NCI-H774 (cell line): ENCODE data around the gene COPS4.
"Not testable (repeated sequence)": the region's sequence is repeated elsewhere in the genome, so short reads cannot be mapped to it uniquely, and the experiment has no call there.

Experiments used
- DNase-seq: peaks from one replicate; lab custom pipeline; 2025; lab: John Stamatoyannopoulos, UW

The COPS4 gene

DNA sequence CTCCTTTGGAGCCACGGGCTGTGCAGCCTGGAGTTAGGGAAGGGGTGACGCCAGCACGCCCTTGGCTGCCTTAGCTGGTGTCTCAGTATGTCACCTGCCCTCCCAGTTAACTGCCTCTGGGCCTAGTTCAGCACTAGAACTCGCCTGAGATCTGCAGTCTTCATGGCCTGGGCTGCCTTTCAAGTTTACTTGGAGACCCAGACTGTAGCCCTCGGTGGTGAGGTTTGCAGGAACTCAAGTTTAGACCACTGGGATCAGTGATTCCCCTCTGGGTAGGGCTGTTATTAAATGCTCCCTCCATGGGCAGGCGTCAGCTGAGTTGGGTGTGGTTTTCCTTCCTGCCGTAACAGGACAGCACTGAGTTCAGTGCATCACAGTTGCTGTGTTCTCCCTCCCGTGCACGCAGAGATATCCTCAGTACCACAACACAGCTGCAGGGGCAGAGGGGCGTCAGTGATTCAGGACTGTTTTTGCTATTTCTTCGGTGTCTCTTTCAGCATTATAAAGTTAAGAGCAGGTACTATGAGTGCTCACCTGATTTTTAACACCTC is 49.0 kb downstream of the COPS4 start:
- DNase-seq: no peak

DNA sequence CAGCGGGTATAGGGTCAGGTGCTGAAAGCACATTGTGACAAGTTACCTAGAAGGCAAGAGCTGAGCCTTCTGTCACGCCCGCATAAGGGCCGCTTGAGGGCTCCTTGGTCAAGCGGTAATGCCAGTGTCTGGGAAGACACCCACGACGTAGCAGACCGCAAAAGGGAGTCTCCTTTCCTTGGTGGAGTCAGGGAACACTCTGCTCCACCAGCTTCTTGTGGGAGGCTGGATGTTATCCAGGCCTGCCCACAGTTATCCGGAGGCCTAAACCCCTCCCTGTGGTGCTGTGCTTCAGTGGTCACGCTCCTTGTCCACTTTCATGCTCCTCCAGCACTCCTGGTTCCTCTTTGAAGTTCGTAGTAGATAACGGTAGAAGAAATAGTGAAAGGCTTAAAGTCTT is 50.0 kb downstream of the COPS4 start:
- not testable (repeated sequence) for DNase-seq

- no peak for DNase-seq
Measured at GRCh38 chr4:83089410-83090157, 54.6 kb downstream of the COPS4 start.

GRCh38 chr4:83093060-83093640 is 58.2 kb downstream of the COPS4 start:
- DNase-seq: no peak

GRCh38 chr4:83096397-83096796 is 61.4 kb downstream of the COPS4 start:
- DNase-seq: no peak

- no peak for DNase-seq
Measured at GRCh38 chr4:83104991-83105390, 70.0 kb downstream of the COPS4 start.

DNA sequence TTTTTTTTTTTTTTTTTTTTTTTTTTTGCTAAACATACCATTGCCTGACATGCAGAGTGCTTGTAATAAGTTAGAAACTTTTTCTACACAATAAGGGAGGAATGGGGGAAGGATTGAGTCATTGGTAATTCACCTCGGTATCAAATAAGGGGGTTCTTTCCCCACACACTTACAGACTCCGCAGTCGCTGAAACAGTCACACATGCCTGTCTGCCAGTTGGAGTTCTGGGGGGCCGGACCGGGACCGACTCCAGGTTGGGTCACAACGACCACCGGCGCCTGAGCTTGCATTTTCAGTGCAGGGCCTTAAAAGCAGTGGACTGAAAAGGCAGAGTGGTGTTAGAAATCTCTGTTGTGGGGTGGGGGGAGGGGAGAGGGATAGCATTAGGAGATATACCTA is 72.6 kb downstream of the COPS4 start:
- DNase-seq: no peak

GRCh38 chr4:83108101-83108861 is 73.3 kb downstream of the COPS4 start:
- DNase-seq: no peak

DNA sequence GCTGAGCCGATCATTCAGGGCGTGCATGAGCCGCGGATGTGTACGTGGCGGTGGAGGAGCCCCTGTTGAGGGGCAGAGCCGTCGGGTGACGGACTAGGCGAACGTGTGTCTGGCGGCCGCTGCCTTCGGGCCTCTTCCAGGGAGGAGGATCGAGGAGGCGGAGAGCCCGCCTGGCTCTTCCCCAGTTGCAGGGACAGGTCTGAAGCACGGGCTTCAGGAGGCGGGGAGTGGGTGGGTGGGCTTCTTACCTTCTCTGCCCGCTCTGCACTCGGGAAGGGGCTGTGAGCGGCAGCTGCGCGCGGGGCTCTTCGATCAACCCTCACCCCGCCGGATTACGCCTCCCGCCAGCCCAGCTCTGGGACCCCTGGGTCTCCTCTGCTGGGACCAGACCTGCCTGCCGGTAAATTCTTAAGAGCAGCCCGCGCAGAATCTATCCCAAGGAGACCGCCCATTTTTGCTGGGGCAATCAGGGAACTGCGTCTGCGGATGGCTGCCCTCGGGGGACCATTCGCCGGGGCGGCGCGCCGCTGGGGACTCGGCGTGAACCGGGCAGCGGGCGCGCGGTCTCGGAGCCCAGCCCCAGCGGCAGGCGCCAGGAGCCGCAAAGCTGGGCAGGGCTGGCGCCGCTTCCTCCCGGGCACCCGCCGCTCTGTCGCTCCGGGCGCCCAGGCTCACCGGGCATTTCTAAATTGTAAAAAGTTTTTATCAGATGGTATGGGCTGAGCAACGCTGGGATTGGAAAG is 74.7 kb downstream of the COPS4 start:
- no peak for DNase-seq

- DNase-seq: peak; percentile 81
Measured at GRCh38 chr4:83110223-83110945, 75.4 kb downstream of the COPS4 start.

GRCh38 chr4:83110970-83111750 is 76.2 kb downstream of the COPS4 start:
- no peak for DNase-seq

GRCh38 chr4:83111751-83112141 is 76.8 kb downstream of the COPS4 start:
- not testable (repeated sequence) for DNase-seq

DNA sequence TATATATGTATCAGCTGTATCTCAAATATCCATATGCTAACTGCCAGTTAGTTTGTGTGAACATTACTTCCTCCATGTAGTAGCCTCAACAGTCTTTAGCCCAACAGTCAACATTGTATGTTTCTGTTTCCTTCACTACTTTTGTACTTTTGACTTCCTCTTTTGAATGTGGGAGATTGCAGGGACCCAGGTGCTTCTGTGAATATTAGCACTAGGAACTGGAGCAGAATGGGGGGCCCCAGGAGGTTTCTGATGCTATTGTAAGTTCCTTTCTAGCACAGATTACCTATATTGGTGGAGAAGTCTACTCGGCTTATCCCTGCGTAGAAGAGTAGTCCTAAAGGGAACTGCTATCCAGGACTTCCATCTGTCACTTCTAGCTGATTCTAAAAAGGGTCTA is 77.2 kb downstream of the COPS4 start:
- DNase-seq: no peak

- DNase-seq: no peak
Measured at GRCh38 chr4:83112678-83113428, 77.9 kb downstream of the COPS4 start.

DNA sequence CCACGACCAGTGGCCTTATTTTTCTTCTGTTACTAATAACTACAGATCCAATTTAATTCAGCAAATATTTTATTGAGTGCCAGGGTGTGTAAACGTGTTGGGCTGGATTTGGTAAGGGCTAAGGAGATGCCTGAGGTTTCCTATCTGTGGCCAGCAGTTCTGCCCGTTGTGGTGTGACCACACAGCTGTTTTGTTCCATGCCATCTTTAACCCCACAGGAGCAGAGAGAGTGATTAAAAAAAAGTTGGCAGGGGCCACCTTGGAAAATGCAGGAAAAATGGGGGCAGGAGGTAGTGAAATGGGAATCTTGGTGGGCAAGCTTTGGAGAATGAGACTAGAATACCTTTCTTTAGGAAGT is 78.4 kb downstream of the COPS4 start:
- no peak for DNase-seq

GRCh38 chr4:83114576-83114975 is 79.6 kb downstream of the COPS4 start, which contains the start of gene PLAC8:
PLAC8 (minus strand) TSS chr4:83114729; CDS start chr4:83107921, 6,808 bp downstream.
- DNase-seq: no peak

DNA sequence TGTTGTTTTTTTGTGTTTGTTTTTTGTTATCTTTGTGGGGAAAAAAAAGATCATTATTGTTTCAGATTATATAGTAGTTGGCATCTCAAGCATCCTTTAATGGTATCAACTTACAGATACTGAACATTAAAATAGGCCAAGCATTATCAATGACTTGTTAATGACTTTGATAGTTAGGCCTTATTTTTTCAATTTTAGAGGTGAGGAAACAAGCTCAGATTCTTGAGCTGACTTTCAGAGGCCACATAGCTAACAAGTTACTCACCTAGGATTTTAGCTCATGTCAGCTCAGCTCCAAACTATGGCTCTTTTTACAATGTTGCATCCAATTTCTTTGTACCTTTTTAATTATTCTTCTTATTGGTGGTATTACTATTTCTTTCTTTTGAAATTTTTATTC is 80.0 kb downstream of the COPS4 start:
- no peak for DNase-seq

- no peak for DNase-seq
Measured at GRCh38 chr4:83115656-83116285, 80.8 kb downstream of the COPS4 start.

DNA sequence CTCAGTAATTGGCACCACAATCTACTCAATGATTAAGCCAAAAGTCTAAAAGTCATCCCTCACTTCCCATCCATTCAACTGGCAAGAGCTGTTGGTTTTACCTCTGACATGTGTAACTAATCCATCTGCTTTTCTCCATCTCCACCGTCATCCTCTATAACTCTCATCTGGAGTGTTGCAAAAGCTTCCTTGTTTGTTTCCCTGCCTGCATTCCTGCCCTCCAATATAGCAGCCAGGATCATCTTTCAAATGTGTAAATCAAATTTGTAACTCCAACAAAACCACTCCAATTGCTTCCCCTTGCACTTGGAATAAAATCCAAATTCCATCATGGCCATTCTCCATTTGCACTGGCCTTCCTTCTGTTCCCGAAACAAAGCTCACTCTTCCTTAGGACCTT is 83.9 kb downstream of the COPS4 start:
- no peak for DNase-seq
